ENCODE measurements around the gene LYSMD3. TPM values are rescaled to one million over a fixed set of nuclear protein-coding genes. Genes with fewer than 3 reads are reported as not detected.

Gene LYSMD3
- polyA plus RNA-seq, 3 donors, result 3.5 to 9.2 (median 5.4) TPM

DNA sequence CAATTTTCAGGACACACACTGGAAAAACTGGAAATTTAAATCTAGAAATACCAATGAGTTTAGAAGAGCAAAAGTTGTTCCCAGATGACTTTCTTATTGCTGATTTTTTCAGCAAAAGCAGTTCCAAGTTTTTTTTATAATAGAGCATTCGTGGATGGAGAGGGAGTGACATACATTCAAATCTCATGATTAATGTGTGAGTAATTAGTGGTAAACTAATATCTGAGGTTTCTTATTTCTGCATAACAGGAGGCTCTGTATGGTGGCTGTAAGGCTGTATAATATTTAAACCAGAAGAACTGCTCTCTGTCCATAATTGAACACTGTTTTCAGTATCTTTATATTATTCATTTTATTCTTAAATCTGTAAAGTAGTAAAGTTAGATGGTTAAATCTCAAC lies 25.8 kb downstream of the LYSMD3 start:
- no peak overlapping the region for H3K27ac ChIP-seq (ENCODE audit: low read depth, low read length)
- 64 to 80% (median 78%) methylated on average over 1 of the region's 1 CpG for WGBS, 3 donors

DNA sequence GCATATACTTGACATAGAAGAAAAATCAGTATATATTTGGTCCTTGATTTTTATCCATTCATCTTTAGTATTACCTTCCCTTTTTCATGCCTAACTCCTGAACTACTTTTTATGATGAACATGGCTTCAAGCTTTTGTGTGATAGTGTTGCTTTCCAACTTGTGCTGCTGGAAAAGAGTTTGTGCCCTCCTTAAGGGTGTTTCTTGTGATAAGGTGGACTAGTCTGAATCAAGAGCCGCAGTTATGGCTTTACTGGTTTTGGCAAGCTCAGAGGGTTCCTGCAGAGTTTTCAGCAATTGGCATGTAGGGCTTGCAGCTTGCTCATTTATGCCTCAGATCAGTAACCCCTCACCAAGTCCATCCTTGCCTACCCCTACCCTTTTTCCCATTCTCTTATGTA lies 34.2 kb downstream of the LYSMD3 start:
- 96 to 98% (median 97%) methylated on average over 1 of the region's 1 CpG for WGBS, 3 donors
- no peak overlapping the region for H3K27ac ChIP-seq (ENCODE audit: low read depth, low read length)

DNA sequence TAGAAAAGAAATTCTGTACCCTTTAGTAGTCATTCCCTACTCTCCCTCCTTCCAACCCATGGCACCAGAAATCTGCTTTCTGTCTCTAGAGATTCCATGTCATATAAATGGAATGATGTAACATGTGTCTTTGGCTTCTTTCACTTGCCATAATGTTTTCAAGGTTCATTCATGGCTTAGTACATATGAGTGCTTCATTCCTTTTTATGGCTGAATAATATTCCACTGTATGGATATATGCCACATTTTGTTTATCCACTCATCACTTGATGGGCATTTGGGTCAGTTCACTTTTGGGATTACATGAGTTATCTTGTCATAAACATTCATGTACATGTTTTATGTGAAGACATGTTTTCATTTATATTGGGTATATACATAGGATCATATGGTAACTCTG lies 35.3 kb downstream of the LYSMD3 start:
- H3K27ac ChIP-seq (ENCODE audit: low read depth, low read length), result no peak overlapping the region

DNA sequence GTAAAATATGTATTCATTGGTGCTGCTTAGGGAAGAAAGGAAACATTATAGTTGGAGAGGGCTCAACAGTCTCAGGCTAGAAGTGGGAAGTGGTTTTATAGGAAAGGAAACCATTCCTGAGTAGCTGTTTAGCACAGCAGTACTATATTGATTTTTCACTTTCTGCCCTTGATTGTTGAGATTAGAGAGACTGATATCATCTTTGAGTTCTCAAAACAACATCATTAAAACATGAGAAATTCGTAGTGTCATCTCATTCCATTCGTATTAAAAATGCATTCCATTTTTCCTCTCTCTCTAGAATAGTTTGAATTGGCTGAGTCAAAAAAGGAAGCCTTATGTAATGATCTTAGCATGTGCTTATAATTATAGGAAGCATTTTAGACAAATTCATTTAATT lies 40.6 kb downstream of the LYSMD3 start:
- 23 to 52% (median 32%) methylated on average over 2 of the region's 2 CpGs for WGBS, 3 donors
- no peak overlapping the region for H3K27ac ChIP-seq (ENCODE audit: low read depth, low read length)

DNA sequence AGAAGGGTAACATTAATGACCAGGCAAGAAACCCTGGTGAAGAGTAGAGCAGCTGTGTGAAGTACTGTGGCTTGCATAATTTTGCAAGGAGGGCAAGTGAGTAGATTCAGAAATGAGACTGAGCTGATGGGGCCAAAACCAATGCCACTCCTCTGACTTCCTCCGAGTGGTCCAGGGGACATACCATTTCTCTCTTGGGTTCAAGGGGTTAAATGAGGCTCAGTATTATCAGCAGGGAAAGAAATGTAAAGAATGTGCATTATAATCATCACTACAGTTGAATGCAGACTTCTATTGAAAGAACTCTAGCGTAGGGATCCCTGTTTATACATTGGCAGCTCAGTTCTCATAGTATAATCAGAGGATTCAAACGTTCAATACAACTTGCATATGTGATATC lies 44.8 kb downstream of the LYSMD3 start:
- WGBS, 3 donors, result 59 to 72% (median 71%) methylated on average over 3 of the region's 3 CpGs
- H3K27ac ChIP-seq (ENCODE audit: low read depth, low read length), result no peak overlapping the region

DNA sequence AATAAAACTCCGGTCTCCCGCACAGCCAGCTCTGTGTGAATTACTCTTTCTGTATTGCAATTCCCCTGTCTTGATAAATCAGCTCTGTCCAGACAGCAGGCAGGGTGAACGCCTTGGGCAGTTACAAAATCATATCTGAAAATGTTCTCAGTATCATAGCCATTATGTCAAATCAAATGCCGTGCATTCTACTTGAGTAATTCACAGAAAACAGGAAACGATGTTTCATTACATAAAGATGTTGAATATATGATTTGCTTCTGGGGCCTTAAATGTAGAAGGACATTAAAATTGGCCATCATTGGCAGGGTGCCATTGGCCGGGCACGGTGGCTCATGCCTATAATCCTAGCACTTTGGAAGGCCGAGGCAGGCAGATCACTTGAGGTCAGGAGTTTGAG lies 46.2 kb downstream of the LYSMD3 start:
- H3K27ac ChIP-seq (ENCODE audit: low read depth, low read length), result no peak overlapping the region
- 91 to 96% (median 95%) methylated on average over 8 of the region's 8 CpGs for WGBS, 3 donors

DNA sequence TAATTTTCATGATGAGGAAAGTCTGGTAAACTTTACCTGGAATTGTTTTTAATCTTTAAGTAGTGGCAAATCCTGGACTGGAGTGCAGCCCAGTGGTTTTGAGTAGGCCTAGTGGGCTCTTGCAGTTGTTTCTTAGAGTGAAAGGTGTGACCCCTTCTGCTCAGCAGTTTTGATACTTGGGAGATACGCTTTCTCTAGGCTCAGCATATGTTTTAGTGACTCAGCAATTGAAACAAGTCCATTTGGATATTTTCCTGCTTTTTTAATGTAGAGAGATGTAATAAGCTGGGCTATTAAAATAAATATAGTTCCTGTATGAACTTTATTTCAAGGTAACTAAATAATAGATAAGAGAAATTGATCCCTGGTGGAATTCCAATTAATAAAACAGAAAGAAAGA lies 48.7 kb downstream of the LYSMD3 start:
- no peak overlapping the region for H3K27ac ChIP-seq (ENCODE audit: low read depth, low read length)
- WGBS, 3 donors, result 61 to 90% (median 88%) methylated on average over 1 of the region's 1 CpG

DNA sequence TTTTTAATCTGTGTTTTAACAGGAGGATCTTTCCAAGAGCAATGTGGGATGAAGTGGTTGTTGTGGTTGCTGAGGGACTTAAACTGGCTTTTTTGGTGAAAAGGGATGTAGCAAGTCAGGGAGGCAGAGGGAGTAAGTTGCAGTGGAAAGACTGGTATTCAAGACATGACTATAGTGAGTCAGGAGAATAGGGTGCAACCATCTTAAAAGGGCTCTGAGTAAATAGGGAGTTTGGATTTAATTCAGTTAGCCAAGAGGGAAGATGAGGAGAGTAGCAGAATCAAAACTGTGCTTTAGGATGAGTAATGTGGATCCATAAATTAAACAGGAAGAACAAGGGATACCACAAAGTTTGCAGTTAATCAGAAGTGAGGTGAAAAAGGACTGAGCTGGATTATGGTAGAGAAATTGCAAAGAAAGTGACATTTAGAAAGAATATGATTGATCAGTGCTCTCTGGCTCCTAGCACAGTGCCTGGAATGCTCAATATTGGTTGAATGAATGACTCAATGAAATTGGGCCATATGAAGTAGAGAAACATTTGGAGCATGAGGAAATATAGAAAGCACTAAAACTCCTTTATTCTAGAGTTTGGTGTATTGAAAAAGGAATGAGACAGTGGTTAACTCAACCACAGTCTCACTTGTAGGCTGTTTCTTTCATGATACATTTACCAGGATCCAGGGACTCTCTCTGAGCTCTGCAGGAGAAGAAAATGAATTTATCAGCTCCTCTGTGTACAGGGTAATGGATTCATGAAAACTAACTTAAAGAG lies 49.6 kb downstream of the LYSMD3 start:
- no peak overlapping the region for H3K27ac ChIP-seq (ENCODE audit: low read depth, low read length)

DNA sequence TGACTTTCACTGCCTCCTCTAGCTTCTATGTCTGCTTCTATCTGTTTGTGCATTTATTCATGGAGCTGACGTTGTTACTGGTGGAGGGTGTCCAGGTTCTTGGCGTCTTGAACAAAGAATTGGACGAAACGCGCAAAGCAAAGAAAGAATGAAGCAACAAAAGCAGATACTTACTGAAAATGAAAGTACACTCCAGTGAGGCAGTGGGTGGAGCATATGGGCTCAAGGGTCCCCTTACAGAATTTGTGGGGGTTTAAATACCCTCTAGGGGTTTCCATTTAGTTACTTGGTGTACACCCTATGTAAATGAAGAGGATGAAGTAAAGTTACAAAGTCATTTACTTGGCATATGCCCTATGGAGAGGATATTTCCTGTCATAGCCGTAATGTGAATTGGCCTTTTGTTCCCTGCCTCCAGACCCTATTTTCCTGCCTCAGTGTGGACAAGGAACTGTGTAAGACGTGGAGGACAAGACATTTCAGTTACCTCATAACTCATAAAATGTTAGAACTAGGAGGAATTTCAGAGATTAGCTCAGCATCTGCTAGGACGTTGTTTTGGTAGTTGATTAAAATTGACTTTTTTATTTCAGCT lies 51.7 kb downstream of the LYSMD3 start:
- WGBS, 3 donors, result 79 to 85% (median 83%) methylated on average over 8 of the region's 8 CpGs
- H3K27ac ChIP-seq (ENCODE audit: low read depth, low read length), result no peak overlapping the region

DNA sequence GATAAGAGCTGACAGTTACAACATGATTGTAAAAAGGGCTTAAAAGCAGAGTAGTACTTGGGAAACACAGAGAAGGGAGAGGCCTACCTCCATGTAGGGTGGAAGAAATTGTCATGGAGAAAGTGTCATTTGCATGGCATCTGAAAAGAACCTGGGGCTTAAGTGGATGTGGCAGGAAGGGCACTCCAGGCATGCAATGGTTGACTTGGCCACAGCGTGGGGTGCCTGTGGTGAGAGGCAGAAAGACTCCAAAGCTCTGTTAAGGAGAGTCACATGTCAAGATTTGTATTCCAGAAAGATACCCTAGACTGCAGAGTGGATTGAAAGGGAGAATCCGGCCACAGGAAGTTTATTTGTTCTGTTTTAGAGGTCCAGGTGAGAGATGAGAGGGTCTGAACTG lies 52.3 kb downstream of the LYSMD3 start:
- H3K27ac ChIP-seq (ENCODE audit: low read depth, low read length), result no peak overlapping the region
- WGBS, 3 donors, result 70 to 76% (median 72%) methylated on average over 2 of the region's 2 CpGs

DNA sequence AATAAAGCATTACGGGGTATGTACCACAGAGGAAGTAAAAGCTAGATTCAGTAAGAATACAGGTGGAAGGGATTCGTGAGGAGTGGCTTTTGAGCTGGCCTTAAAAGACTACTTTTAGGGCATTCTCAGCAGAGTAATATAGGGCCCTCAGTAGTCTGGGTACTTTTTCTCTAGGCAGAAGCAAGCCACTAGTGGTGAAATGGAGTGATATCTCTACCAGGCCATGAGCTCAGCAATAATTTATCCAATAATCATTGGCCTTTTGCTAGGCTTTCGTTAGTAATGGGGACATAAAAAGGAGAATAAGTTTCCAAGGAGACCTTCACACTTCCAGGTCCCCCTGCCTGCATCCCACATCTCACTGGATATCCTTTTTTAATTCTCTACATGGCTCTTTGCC lies 53.0 kb downstream of the LYSMD3 start:
- H3K27ac ChIP-seq (ENCODE audit: low read depth, low read length), result no peak overlapping the region
- 75 to 91% (median 78%) methylated on average over 3 of the region's 3 CpGs for WGBS, 3 donors

DNA sequence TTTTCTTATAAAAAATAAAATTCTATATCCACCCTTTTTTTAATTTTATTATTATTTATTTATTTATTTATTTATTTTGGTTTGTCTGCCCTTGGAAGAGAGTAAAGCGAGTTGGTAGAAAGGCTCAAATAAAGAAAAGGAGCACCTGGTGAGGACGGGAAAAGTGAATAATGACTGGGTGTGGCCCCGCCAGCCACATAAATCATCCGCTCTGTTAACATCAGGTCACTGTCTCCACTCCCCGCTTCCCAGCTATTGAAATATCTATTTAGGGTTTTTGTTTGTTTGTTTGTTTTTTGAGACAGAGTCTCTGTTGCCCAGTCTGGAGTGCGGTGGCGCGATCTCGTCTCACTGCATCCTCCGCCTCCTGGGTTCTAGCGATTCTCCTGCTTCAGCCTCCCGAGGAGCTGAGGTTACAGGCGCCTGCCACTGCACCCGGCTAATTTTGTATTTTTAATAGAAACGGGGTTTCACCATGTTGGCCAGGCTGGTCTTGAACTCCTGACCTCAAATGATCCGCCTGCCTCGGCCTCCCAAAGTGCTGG lies 53.9 kb downstream of the LYSMD3 start:
- no peak overlapping the region for H3K27ac ChIP-seq (ENCODE audit: low read depth, low read length)
- WGBS, 3 donors, result 62 to 81% (median 77%) methylated on average over 17 of the region's 17 CpGs

DNA sequence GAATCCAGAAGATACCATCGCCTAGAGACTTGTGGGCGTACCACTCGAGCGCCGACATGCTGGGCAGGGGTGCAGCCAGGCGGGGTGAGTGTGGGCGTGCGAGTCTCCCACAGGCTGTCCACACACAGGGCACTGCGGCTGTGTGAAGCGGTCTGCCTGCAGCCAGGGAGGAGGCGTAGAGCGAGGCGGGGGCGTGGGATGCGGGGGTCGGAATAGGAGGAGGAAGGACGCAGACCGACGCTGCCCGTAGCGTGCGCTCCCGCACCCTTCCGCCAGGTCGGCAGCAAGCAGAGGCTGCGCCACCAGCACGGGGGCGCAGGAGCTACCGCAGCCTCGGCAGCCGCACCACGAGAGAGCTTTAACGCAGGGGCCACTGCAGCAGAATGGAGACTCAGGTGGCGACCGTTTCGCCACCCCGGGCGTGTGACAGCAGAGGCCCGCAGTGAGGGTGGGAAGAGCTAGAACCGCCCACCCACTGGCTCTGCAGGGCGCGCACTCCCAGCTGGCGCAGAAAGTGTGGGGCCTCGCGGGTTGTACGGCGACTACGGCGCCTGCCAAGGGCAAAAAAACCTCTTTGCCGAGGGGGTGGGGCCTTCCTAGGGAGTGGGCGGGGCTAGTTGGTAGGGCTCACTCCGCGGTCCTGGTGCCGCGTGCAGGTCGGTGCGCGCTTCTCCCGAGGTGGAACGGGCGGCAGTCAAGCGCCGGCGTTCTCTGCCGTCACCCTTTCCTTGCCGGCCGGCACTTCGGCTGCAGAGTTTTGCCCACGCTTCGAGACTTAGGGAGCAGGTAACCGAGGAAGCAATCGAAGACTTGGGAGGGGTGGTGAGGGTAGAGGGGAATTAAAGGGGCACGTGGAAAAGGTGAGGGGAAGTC lies 54.9 kb downstream of the LYSMD3 start, which contains the start of the genes MBLAC2 and POLR3G:
Gene MBLAC2, minus strand, starts transcription at position 537 of the 873 bp plus-strand sequence. Its CDS starts 479 bp downstream, at position 58.
Gene POLR3G, plus strand, starts transcription at position 630 of the 873 bp plus-strand sequence. CDS start 10,704 bp downstream, outside the sequence.
- 0% methylated on average over 67 to 73 of the region's 73 CpGs for WGBS, 3 donors
- no peak within 1 kb of the TSS for H3K27ac ChIP-seq (ENCODE audit: low read depth, low read length)

DNA sequence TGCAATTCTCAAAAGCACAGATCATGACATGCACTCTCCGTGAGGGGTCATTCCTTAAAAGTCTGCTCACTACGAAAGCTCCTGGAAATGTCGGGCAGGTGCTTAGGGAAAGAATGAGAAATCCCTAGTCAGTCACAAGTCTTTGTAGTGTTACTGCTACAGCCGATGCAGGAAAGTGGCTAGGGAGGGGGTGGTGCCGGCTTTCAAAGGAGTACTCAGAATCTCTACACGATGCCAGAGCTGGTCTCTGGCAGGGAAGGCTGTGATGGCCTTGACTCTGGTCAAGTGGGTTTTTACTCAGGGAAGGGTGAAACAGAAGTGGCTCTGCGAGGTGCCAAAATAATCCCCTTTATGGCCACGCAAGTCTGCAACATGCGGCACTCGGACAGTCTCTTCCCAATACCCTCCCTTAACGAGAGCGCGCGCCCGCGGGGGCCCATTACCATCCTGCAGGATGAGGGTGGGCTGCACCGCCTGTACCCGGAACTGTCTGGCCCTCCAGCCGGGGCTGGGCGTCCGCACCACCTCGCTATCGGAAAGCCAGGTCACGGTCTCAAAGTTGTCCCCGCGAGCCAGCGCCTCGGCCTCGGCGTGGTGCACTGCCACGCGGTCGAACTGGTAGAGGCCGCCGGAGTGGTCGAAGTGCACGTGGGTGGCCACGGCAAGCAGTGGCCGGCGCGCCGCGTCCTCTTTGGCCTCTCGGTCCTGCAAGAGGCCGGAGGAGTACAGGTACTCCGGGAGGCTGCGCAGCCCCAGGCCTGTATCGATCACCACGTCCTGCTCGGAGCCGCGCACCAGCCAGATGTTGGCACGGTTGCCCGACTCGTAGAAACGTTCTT lies 55.8 kb downstream of the LYSMD3 start:
- no peak overlapping the region for H3K27ac ChIP-seq (ENCODE audit: low read depth, low read length)
- 0 to 2% (median 0%) methylated on average over 53 to 56 of the region's 56 CpGs for WGBS, 3 donors

DNA sequence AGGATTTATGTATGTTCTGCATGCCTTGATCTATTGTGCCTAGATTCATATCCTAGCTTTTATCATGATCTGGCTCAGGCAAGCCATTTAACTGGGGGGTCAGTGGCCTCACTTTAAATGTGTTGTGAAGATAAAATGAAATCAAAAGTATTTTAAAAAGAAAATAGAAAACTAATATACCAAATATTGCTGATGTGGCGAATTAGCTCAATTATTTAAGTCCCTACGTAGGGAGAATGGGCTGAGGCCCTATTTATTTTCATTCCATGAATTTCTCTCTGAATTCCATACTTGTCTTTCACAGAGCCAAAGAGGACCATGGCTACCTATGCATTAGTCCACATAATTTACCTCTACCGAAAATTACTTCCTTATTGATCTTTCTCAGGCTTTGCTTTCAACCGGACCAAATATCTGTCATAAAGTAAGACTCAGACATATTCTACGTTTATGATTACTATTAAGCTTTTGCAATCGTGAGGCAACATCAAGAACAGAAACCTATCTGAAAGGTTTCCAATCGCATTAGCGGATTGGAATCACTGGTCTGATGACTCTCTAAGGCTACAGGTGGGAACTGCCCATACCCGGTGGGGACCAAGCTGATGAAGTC lies 56.5 kb downstream of the LYSMD3 start:
- WGBS, 3 donors, result 24 to 51% (median 50%) methylated on average over 9 of the region's 9 CpGs
- H3K27ac ChIP-seq (ENCODE audit: low read depth, low read length), result no peak overlapping the region

All from adipose tissue (tissue), 3 donors.